Measurements from ENCODE around the gene SLC39A9.

DNA sequence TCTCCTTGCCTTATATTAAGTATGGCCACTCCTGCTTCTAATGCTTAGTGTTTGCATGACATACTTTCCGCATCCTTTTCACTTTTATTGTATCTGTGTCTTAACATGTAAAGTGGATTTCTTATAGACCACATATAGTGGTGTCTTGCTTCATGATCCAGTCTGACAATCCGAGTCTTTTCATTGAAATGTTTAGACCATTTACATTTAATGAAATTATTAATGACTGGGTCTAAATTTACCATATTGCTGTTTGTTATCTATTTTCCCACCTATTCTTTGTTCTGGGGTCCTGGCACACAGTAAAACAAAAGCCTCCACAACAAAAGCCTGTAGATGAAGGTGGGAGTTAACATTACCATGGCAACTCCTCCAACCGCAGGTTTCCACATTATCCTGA, 23.3 kb upstream of the SLC39A9 start:
- TF ChIP-seq, protein P1, sequence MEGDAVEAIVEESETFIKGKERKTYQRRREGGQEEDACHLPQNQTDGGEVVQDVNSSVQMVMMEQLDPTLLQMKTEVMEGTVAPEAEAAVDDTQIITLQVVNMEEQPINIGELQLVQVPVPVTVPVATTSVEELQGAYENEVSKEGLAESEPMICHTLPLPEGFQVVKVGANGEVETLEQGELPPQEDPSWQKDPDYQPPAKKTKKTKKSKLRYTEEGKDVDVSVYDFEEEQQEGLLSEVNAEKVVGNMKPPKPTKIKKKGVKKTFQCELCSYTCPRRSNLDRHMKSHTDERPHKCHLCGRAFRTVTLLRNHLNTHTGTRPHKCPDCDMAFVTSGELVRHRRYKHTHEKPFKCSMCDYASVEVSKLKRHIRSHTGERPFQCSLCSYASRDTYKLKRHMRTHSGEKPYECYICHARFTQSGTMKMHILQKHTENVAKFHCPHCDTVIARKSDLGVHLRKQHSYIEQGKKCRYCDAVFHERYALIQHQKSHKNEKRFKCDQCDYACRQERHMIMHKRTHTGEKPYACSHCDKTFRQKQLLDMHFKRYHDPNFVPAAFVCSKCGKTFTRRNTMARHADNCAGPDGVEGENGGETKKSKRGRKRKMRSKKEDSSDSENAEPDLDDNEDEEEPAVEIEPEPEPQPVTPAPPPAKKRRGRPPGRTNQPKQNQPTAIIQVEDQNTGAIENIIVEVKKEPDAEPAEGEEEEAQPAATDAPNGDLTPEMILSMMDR (IDR thresholded peaks at IDR 0.05) = no peak
- TF ChIP-seq POLR2AphosphoS5 (IDR thresholded peaks at IDR 0.05) (no peak), POLR2A (IDR thresholded peaks at IDR 0.05) (no peak)
